ENCODE measurements around the gene PRDM12.

PRDM12 gene

DNA sequence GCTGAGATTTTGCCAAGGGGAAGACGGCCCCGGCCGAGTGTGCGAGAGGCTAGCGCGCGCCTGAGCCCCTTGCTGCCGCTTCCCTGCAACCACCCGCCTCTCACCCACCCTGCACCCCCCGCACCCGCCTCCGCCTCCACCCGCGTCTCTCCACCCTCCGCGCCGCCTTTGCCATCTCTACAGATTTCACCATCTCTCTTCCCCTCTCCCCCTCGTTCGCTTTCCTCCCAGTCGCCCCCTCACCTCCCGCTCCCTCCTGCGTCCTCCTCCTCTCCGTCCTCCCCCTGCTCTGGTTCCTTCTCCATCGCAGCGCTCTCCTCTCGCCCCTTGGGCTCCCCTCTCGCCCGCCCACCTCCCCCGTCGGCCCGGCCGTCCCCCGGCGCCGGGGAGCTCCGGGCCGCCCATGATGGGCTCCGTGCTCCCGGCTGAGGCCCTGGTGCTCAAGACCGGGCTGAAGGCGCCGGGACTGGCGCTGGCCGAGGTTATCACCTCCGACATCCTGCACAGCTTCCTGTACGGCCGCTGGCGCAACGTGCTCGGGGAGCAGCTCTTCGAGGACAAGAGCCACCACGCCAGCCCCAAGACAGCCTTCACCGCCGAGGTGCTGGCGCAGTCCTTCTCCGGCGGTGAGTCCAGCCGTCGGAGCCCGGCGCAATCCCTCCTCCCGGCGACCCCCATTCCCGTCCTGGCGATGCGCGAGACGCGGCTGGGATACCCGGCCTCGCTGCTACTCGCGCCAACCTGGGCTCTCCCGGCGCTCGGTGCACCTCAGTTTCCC lies at the start of gene PRDM12:
Gene PRDM12 (plus strand): TSS at position 344 of the 778 bp plus-strand sequence. CDS start 60 bp downstream, at position 404.
- DNase-seq (ENCODE audit: low read depth in 2 of 2): no peak

DNA sequence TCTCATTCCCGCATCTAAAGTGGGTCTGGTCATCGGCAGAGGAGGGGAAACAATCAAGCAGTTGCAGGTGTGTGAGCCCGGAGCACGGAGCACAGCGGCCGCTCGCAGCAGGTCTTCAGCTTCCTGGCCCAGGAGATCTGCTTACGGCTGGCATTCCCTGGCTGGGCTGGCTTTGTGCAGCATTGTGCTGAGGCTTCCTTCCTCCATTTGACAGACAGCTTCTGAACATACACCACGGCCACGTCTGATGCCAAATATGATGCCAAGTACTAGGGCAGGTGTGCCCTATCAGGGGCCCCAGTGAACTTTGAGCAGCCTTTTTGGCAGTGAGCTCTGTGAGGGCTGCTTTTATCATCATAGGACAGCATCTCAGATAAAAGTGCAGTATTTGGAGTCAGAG lies 47.9 kb upstream of the PRDM12 start:
- no peak for DNase-seq (ENCODE audit: low read depth in 2 of 2)

DNA sequence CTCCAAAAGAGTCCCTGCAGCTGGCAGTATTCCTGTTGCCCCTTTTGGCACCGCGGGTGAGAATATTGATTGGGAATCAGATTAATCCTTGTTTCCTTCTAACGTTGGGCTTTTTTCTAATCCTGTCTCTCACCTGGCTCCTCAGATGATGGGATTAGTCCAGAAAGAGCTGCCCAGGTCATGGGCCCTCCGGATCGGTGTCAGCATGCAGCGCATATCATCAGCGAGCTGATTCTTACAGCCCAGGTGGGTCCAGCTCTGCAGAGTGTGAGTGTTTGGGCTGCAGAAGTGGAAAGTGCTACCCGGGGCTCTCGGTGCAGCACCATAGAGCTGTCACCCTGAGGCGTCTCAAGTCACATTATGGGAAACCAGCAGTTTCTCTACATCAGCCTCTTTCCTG lies 40.9 kb upstream of the PRDM12 start:
- DNase-seq (ENCODE audit: low read depth in 2 of 2): no peak

DNA sequence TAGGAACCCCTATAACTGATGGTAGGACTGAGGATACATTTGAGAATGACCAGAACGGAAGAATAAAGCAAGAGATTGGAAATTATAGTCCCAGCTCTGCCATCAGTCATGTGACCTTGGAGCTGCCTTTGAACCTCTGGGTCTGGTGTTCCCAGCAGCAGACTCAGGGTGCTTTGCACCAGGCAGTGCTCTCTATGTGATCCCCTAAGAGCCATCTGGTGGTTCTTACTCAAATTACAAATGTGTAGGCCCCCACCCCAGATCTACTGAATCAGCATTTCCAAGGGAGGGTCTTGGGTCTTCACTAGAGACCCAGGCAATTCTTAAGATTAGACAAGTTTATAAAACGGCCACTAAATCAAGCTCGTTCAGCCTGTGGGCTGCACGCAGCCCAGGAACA lies 40.2 kb upstream of the PRDM12 start:
- DNase-seq (ENCODE audit: low read depth in 2 of 2): no peak

DNA sequence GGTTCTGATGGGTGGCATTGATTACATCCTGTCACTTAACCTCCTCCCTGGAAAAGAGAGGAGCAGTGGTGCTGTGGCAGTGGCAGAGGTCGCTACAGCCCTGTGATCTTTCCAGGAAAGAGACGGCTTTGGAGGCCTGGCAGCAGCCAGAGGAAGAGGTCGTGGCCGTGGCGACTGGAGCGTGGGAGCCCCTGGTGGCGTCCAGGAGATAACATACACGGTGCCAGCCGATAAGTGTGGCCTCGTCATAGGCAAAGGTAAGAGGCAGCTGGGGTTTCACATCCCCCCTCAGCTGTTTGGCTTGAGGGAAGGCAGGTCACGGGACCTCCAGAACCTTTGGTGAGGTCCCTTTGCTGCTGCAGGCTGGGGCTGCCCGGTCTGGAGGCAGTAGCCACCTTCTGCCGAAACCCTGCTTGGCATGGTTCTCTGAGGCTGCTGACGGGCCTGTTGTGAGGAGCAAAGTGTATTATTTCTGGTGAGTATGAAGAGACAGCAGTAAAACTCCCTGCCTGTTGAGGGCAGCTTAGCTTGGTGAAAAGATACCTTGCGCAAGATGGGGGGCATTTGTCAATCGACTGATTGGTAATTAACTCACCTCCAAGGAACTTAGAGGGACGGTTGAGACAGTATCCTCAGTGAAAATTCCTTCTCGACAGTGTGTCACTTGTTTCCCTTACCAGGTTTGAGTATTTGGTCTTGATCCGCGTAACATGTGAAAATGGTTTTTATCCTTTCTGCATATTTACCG lies 38.0 kb upstream of the PRDM12 start:
- DNase-seq (ENCODE audit: low read depth in 2 of 2): no peak

DNA sequence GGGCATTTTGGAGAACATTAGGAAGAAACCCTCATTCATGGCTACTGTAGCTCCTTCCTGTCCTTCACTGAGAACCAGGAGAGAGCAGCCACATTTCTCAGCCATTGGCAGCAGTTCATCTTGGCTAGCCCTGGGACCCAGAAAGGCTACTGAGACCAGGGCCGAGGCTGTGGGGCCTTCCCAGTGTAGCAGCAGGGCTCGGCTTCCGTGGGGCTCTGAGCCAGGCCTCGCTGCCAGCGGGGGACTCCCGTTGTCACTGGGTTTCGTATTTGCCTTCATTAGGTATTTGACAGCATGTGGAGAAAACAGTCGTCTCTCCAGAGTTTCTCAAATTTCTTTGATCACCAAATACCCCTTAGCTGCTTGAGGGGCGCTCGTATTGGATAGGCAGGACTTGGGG lies 37.3 kb upstream of the PRDM12 start:
- DNase-seq (ENCODE audit: low read depth in 2 of 2): no peak

DNA sequence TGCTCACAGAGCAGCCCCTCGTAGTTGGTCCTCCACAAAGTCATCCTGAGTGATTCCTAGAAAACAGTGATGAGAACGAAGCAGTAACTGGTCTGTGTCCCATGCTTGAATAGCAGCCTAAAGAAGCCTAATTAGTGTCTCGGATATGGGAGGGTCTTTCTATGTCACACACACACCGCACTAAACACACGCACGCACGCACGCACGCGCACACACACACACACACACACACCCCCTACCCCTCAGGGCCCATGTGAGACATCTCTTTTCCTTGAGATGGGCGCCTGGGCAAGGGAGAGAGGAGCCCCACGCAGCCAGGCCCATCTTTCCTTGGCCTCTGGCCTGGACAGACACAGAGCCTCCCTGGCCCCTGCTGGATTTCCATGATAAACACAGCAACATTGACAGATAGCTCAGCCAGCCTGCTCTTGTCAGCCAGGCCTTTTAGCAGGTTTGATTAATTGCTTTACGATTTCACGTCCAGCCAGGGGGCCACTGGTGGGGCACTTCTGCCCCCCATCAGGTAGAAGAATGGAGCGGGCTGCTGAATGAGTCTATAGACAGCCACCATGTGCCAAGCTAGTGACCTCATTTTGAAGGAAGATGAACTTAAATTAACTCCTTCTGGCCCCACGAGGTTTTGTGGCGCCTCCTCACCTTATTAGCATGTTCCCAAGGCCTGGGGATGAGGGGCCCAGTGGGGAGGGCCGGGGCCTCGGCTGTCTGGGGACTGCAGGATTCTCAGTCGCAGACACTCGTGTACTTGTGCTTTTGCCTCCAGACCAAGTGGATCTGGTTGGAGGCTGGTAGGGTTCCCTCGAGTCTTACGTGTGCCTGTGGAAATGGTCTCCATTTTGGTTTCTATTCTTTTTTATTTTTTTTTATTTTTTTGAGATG lies 36.2 kb upstream of the PRDM12 start:
- DNase-seq (ENCODE audit: low read depth in 2 of 2): no peak

DNA sequence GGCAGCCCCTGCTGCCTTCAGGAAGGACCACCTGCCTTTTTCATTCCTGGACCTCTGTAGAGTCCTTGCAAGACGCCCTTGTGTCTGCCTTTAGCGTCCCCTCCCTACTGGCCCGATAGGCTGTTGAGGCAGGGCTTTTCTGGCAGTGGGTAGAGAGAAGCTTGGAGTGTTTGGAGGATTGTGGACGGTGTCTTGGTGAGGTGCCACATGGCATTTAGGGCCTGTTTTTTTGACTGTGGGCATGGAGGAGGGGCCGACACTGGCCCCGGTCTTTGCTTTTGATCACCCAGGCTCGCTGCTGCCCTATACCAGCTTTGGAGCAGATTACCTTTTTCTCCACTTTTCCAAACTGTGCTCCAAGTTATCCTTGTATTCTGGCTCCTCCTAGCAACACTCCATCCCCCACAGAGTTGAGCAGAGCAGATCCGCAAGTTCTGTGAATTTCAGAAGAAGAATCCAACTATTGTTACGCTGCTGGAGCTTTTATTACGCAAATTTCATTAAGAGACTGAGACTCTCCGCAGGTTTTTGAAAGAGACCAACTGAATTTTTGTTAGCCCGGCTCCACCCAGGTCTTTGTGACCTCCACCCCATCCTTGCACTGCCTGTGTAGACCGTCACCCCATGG lies 34.8 kb upstream of the PRDM12 start:
- no peak for DNase-seq (ENCODE audit: low read depth in 2 of 2)

DNA sequence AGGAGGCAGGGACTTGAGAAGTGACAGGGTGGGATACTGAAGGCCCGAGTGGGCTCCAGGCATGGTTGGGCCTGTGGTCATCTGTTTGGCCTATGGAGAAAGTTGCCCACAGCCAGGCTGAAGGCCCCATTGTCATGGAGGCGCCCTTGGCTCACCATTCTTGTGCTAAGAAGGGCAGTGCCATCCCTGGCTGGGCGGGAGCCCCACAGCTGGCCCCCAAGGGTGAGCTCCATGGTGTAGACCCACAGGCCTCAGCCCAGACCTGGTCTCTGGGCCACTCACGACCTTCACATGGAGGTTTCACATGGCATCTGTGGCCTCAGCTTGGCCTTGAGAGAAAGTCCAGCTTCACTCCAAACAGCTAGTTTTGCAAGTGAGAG lies 34.3 kb upstream of the PRDM12 start:
- DNase-seq (ENCODE audit: low read depth in 2 of 2): no peak

DNA sequence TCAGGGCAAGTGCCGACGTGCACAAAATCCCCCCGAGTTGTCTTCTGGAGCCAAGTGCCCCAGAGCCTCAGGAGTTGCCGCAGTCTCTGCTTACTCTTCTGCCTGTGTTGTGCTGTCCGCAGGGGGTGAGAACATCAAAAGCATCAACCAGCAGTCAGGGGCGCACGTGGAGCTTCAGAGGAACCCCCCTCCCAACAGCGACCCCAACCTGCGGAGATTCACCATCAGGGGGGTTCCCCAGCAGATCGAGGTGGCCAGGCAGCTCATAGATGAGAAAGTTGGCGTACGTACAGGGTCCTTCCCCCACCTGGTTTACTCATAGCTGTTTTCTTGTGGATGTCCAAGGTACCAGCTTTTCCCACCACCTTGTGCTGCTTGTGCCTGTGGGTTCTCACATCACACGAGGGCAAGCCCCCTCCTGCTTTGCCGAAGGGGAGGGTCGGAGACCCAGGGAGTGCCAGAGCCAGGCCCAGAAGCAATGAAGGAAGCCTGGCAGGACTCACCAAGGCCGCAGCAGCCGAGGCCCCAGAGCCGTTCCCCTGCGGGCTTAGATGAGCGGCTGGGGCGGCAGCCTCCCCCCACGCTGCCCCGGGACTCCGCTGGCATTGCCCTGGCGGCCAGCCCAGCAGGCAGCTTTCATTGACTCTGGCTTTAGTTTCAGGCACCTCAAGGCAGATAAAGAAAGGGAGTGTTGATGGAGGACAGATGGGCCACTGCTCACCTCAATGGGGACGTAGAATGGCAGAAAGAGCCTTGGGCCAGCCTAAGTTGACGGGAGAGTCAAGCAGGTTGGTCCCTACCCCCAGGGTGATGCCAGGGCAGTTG lies 33.7 kb upstream of the PRDM12 start:
- no peak for DNase-seq (ENCODE audit: low read depth in 2 of 2)

DNA sequence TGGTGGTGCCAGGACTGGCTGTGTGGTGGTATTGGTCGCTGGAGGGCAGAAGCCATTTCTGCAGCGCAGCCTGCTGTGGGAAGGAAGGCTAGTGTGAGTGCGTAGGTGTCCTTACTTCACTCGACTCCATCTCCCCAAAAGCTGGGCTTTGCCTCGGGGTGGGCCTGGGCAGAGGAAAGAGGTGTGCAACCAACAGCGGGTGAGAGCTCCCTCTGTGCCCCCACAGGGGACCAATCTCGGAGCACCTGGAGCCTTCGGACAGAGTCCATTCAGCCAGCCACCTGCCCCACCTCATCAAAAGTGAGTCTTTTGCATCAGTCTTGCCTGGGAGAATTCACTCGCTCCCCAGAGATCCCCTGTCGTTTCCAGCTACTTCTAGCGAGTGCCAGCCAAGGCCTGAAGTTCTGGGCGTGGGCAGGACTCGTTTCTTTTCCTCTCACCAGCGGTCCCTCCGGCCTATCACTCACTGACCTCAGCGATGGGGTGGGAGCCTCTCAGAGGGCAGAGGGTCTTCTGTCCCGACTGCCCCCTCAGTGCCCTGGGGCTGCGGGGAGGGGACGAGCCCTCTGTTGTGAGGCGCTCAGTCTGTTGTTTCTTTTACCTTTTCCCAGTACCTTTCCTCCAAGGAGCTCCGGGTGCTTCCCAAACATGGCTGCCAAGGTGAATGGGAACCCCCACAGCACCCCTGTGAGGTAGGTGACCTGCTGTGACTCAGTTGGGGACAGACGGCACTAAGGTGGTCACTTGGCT lies 32.9 kb upstream of the PRDM12 start:
- no peak for DNase-seq (ENCODE audit: low read depth in 2 of 2)

DNA sequence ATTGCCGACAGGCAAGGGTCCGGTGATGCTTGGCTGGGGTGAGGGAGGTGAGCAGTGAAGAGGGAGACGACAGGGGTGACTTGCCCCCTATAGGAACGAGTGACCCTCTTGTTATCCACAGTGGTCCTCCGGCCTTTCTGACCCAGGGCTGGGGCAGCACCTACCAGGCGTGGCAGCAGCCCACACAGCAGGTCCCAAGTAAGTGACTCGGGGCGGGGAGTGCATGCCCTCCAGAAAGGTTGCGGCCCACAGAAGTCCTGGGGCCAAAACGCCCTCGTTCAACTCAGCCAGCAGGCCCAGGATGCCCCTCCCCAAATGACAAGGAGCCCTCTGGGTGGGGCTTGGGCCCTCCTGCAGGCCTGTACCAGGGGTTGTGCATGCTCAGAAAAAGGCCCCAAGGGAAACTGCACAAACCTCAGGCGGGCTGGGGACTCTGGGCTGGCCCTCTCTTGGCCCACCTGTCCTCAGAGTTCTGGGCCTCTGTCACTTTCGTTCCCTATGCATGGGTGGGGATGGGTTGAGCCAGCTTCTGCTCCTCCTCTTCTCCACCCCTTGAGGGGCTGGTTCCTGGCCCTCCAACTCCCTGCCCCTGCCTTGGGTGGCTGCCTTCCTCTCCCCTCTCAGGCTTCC lies 32.2 kb upstream of the PRDM12 start:
- DNase-seq (ENCODE audit: low read depth in 2 of 2): no peak

DNA sequence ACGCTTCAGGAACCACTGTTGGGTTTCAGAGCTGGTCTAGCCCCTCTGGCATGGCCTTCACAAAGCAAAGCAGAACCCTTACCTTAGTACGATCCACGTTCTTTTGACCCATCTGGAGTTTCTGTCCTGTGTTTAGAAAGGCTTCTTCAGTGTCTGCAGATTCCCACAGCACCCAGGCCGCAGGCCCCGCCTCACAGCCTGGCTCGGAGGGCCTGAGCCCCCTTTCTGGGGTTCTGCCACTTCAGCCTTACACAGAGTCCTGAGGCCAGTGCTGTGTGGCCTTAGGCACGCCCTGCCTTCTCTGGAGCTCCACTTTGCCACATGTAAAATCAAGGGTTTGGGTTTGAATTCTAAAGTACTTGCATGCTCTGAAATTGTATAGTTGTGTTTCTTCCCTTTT lies 31.6 kb upstream of the PRDM12 start:
- no peak for DNase-seq (ENCODE audit: low read depth in 2 of 2)

DNA sequence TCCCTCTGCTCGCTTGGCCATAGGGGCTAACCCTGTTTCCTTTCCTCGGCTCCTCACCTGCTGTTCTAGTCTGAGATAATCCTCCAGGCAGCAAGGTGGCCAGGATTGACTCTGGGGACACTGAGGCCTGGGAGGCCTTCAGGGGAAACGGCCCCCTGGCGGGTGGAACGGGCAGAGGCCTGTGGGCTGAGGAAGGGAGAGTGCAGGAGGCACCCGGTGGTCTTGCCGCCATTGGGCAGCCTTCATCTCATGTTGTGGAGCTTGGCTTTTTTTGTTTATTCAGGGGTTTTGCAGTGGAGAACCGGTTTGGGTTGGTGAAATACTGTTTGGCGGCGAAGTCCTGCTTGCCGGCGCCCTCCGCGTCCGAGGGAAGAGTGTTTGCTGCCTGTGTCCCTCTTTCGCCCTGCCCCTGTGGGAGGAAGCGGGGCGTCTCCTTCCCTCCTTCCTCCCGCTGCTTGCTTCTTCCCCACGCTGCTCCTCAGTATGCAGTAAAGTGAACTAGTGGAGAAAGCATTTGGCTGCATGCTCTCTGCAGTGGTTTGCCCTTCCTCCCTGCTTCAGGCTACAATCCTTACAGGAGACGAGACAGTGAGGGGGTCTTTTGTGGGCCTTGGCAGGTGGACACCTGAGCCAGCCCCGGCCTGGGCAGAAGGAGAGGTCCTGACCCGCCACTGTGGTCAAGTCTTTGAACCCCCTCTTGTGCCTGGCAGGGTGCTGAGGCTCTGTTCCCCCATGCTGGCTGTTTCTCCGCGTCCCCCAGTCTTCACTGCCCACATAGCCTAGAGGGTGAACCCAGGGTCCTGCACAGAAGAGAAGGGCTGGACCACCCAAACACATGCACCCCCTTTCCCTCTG lies 30.8 kb upstream of the PRDM12 start:
- DNase-seq (ENCODE audit: low read depth in 2 of 2): no peak

DNA sequence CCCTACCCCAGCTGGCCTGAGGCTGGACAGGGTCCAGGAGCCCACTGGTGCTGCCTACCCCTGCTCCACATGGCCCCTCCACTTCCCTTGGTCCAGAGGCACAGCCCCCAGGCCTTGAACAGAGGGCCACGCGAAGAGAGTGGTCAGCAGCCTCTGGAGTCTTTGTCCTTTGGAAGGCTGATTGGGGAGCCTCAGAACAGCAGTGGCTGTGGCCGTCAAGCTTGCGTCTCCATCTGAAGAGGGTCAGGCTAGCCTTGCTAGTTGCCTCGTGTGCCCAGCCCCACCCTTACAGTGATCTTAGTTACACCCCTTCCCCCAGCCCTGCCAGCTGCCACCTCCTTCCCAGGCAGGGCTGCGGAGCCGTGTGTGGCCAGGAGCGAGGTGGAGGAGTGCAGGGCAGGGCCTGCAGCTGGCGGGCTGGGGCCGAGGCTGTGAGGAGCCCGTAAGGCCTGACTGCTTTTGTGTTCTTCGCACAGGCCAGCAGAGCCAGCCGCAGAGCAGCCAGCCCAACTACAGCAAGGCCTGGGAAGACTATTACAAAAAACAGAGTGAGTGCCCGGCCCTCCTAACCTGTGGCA lies 30.1 kb upstream of the PRDM12 start:
- DNase-seq (ENCODE audit: low read depth in 2 of 2): no peak

DNA sequence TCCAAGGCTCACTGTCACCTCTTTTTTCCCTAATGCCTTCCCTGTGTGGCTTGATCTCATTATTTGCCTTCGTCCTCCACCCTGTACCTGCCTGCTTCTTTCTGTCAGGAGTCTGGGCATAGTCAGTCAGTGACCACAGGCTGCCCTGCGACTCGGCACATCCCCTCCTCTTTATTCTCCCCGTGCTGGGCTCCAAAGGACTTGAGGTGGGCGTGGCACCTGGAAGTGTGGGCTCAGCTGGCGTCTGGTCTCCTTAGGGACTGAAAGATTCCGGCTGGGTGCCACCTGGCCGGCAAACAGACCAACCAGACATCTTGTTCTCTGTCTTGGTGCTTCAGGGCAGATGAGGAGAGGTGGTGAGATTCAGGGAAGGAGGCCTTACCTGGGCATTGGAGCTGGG lies 29.6 kb upstream of the PRDM12 start:
- no peak for DNase-seq (ENCODE audit: low read depth in 2 of 2)

DNA sequence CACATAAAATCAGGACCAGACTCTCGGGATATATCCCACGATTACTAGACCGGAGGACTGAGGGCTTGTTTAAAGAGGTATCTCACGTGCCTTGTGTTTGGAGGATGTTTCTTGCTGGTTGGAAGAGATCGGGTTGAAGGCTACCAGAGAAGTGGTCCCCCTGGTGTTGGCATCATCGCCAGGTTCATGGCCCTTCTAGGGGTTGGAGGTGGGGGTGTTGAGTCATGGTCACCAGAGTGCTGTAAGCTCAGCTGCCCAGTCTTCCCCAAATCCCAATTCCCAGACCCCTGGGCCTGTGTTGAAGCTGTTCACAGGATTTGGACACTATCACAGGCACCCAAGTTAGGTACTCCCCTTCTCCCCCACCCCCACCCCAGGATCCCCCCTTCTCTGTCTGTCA lies 29.1 kb upstream of the PRDM12 start:
- DNase-seq (ENCODE audit: low read depth in 2 of 2): no peak

Measured in stimulated activated CD8-positive, alpha-beta memory T cell treated with anti-CD3 and anti-CD28 coated beads, Interleukin-2, amount 100 ng/mL, for 1 hour (primary cell).